HG03039 (cell line): ENCODE results near the gene ROBO2.

ENCODE experiments used
- ATAC-seq: cut with Tn5 transposase; IDR thresholded peaks from one replicate; pipeline ENCODE4 v1.9.1; 2021; ENCODE audit warnings: mild to moderate bottlenecking, moderate library complexity; ENCODE audit not compliant: unreplicated experiment

ROBO2 gene

DNA sequence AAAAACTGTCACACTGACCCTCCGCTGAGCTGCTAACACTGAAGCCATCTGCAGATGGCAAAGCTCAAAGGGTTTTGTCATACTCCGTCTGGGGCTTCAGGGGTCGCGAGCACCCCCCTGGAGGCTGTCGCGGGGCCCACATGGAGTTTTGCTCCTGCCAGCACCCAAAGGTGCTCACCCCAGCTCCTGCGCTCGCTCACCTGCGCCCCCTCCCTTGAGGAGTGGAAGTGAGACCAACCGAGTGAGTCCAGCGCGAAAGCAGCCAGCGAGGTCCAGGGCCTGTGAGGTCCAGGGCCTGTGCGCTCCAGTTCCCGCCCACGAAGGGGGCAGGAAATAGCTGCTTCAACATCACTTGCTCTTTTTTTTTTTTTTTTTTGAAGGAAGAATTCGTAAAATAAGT, 208.5 kb downstream of the ROBO2 start:
- no peak for ATAC-seq

DNA sequence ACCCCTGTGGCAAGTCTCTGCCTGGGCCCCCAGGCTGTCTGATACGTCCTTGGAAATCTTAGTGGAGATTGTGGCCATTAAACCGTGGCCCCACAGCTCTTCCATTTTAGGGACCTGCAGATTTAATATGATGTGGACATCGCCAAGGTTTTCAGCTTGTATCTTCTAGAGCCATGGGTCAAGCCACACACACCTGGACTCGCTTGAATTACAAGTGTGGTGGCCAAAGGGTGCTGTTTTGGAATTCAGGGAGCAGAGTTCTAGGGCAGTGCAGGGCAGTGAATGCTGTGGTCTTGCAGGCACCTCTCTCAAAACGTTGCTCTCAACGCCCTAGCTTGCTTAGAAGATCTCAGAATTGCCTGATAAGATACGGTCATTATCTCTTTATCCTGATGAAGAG, 211.2 kb downstream of the ROBO2 start:
- no peak for ATAC-seq

- ATAC-seq = peak; percentile 77
Measured at GRCh38 chr3:77254967-77255831, 215.3 kb downstream of the ROBO2 start.

DNA sequence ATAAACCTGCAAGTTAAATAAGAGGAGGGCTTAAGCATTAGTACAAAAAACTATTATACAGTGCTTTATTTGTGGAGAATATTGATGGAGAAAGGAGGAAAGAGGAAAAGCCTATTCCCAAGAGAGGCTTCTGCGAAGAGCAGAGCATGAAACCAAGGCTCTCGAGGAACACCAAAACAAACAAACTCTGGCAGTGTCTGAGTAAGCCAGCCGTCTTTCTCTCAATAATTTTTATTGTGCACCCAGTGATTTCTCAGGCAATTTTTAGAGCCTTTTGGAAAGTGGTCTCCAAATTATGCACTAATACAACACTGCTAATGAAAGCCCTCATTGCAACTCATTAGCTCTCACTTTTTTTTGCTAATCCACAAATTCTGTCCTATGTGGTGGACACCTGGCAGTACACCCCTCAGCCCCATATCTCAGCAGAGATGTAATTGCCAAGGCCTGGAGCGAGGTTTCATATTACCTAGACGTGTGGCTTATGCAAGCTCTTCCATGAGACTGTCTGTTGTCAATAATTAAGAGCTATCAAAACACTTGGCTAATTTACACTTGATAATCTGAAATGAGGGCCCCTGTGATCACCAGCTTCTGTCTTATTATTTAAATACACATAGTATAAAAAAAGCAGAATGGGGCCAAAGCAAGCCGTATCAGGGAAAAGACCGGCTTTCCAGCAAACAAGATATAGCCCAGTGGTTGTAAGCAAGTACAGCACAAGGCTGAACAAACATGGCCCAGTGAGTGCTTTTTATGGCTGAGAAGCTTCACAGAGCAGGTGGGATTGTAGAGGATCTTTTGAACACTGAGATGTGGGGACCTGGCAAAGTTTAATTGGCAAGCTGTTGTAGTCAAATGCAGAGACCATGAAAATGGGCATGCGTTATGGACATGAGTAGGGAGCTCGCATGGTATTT, 216.9 kb downstream of the ROBO2 start:
- no peak for ATAC-seq

DNA sequence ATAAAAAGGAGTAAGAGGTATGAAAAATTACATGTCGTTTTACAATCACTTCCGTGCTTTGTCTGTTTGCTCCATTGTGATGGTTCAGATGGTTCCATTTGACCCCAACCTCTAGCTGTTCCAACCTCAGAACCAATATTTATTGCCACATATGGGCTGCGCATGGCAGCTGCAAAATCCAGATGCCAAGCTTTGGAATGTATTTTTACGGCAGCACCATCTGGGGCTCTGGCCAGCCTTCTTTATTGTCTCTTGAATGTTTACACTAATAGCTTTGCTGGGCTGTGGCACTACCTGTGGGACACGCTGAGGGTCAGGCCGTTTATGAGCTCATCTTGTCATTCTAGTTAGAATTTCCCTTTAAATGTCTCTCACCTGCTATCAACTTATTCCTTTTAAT, 219.8 kb downstream of the ROBO2 start:
- ATAC-seq = no peak

- no peak for ATAC-seq
Measured at GRCh38 chr3:77262361-77262760, 222.5 kb downstream of the ROBO2 start.

GRCh38 chr3:77267589-77267988, 227.7 kb downstream of the ROBO2 start:
- ATAC-seq = no peak

- no peak for ATAC-seq
Measured at GRCh38 chr3:77271306-77271705, 231.4 kb downstream of the ROBO2 start.

DNA sequence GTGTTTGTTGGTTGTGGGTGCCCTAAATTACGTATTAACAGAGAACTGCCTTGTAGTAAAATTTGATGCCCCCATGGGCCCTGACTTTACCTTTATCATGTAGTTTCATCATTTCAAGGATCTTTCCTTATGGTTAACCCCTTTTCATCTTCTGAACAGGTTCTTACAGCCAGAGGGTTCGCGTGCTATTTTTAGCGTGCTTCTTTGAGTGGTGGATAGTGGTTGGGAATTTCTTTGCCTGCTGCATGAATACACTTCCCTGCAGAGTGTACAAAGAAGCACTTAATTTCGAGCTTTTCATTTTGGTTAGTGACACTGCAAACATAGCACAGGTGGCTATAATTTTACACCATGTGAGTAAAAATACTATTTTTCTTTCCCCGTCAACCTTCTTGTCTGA, 231.8 kb downstream of the ROBO2 start:
- no peak for ATAC-seq

DNA sequence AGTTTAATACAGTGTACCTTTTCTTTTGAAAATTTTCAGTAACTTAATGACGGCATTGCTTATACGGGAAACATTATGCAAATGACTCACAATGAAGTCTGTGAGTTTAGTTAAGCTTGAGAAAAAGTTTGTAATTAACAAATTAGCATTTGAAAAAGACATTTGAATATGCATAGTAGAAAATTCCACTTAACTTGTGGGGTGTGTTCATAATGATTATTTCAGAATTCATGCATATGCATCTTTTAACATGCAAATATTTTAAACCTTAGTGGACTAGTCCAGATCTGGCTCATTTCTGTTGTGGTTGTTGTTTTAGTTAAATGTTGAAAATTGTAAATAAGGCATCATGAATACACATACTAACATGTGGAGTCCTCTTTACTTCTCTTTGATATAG, 239.4 kb downstream of the ROBO2 start:
- ATAC-seq = no peak

DNA sequence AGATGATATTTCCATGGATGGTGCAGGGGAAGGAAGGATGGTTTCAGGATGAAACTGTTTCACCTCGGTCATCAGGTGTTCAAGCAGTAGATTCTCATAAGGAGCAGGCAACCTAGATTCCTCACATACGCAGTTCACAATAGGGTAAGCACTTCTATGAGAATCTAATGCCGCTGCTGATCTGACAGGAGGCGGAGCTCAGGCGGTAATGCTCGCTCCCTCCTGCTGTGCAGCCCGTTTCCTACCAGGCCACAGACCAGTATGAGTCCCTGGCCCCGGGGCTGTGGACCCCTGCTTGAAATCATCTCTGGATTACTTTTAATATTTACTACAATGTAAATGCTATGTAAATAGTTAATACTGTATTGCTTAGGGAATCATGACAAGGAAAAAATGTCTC, 241.8 kb downstream of the ROBO2 start:
- no peak for ATAC-seq

- ATAC-seq = no peak
Measured at GRCh38 chr3:77283108-77283507, 243.2 kb downstream of the ROBO2 start.

GRCh38 chr3:77288348-77288747, 248.4 kb downstream of the ROBO2 start:
- no peak for ATAC-seq

- ATAC-seq = no peak
Measured at GRCh38 chr3:77296527-77296926, 256.6 kb downstream of the ROBO2 start.

DNA sequence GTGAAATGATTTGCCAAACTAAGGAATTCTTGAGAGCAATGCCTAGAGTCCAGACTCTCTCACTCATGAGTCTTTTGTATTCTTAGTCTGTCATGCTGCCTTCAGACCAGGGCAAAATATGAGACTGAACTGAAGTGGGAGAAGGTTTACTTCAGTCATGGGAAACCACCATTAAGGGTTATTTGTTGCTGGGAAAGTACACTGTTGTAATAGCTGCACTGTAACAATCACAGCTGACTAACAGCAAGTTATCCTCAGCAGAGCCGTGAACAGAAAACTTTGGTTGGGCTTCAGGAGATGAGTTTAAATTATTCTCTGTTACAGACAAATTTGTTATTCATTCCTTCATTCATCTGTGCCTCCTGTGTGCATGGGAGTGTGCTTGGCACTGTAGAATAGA, 258.5 kb downstream of the ROBO2 start:
- no peak for ATAC-seq

DNA sequence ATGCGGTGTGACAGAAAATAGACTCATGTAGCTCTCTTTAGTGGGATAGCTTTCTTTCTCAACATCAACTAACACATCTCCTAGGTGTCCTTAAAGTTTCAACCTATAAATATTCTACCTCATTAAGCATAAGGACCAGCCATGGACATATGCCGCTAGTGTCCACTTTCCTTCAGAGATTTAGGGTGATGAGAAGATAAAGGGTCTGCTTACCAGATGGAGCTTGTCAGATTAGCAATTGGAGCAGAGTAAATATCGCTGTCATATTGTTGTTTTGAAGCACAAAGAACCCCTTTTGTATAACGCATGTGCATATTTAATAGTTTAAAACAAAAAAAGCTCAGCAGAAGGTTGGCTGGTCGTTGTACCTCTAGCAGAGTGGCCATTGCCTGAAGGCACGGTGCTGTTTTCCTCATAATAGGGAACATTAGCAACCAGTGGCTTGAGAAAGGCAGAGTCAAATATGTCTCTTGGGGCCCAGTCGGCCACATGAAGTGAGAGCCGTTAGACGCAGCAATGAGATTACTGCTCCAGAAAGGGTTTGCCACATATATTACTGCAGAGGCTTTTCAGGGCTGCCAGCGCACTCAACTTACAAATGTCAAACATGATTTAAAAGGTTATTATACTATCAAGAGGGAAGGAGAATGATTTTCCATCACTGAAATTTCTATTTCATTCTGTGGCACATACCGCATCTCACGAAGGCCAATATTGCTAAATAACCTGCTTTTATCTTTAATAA, 264.2 kb downstream of the ROBO2 start:
- ATAC-seq = no peak

- ATAC-seq = no peak
Measured at GRCh38 chr3:77304700-77305021, 264.8 kb downstream of the ROBO2 start.

DNA sequence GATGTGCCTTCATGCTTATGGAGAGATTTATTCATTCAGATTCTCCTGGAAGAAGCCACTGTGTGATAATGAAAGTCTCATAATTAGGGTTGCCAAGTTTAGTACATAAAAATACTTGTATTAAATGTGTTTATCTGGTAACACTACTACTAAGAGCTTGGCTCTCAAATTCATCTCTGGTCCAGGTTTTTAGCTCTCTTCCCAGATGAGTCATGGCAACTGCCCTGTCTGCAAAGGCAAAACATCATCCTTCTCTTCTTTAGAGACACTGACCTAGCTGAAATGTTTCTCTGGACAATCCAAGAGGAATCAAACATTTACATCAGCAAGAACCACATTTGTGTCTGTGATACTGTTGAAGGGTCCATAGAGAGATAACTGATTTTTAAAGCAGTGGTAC, 269.6 kb downstream of the ROBO2 start:
- no peak for ATAC-seq

GRCh38 chr3:77313843-77314242, 273.9 kb downstream of the ROBO2 start:
- ATAC-seq = no peak

GRCh38 chr3:77319711-77320110, 279.8 kb downstream of the ROBO2 start:
- no peak for ATAC-seq

- no peak for ATAC-seq
Measured at GRCh38 chr3:77320514-77320913, 280.6 kb downstream of the ROBO2 start.
